Measurements from ENCODE around the gene PARVB. TPM values are rescaled to one million over a fixed set of nuclear protein-coding genes. Genes with fewer than 3 reads are reported as not detected.

Gene PARVB
- total and polyA plus RNA-seq, 12 donors: 46.7 to 201 (median 91.2) TPM

GRCh38 chr22:44097263-44098020, 73.3 kb downstream of the PARVB start:
- no peaks in the 10 kb centered on the region for H3K4me1 ChIP-seq
- intact Hi-C loops (cut with DNase I): loop anchor here in 1 of 10 donors (10.0 kb wide), 1 partner anchor 227 kb away; no protein-coding TSS in a partner anchor
- DNase-seq (no peak), ATAC-seq (peak in 1 of 8 donors; percentile 9)
- WGBS, 2 donors: 91 to 94% methylated on average over 23 of the region's 23 CpGs
- H3K27ac ChIP-seq: no peak overlapping the region
- no peak for TF ChIP-seq CTCF (IDR thresholded peaks at IDR 0.05)
- no peak overlapping the region for H3K4me3 ChIP-seq
- H3K9me3 ChIP-seq: no peaks in the 10 kb centered on the region
- no peaks in the 10 kb centered on the region for H3K27me3 ChIP-seq
- peaks cover 0 to 91% (median 18%) of the 10 kb centered on the region in 9 donors for H3K36me3 ChIP-seq

- intact Hi-C loops (cut with DNase I): loop anchor here in 1 of 10 donors (10.0 kb wide), 1 partner anchor 227 kb away; no protein-coding TSS in a partner anchor
- H3K4me3 ChIP-seq: no peak overlapping the region
- TF ChIP-seq CTCF (IDR thresholded peaks at IDR 0.05): no peak
- DNase-seq (no peak), ATAC-seq (no peak)
- H3K27me3 ChIP-seq: no peaks in the 10 kb centered on the region
- peaks cover 0 to 91% (median 18%) of the 10 kb centered on the region in 9 donors for H3K36me3 ChIP-seq
- H3K4me1 ChIP-seq: no peaks in the 10 kb centered on the region
- 87 to 97% methylated on average over 17 of the region's 17 CpGs for WGBS, 2 donors
- H3K27ac ChIP-seq: no peak overlapping the region
- no peaks in the 10 kb centered on the region for H3K9me3 ChIP-seq
These were observed 74.1 kb downstream of the PARVB start for GRCh38 chr22:44098021-44098739.

GRCh38 chr22:44098966-44099530, 74.9 kb downstream of the PARVB start:
- Histone ChIP-seq H3K27me3 (no peaks in the 10 kb centered on the region), H3K4me1 (no peaks in the 10 kb centered on the region), H3K27ac (no peak overlapping the region), H3K4me3 (no peak overlapping the region), H3K36me3 (peaks cover 0 to 89% (median 18%) of the 10 kb centered on the region in 9 donors), H3K9me3 (no peaks in the 10 kb centered on the region)
- DNase-seq (no peak), ATAC-seq (peak in 1 of 8 donors; percentile 18)
- 92 to 94% methylated on average over 15 of the region's 15 CpGs for WGBS, 2 donors
- intact Hi-C loops (cut with DNase I): loop anchor here in 1 of 10 donors (10.0 kb wide), 1 partner anchor 226 kb away; no protein-coding TSS in a partner anchor
- no peak for TF ChIP-seq CTCF (IDR thresholded peaks at IDR 0.05)

GRCh38 chr22:44099696-44100095, 75.6 kb downstream of the PARVB start:
- Histone ChIP-seq H3K9me3 (no peaks in the 10 kb centered on the region), H3K4me1 (no peaks in the 10 kb centered on the region), H3K36me3 (peaks cover 0 to 89% (median 15%) of the 10 kb centered on the region in 9 donors), H3K4me3 (no peak overlapping the region), H3K27me3 (no peaks in the 10 kb centered on the region), H3K27ac (no peak overlapping the region)
- no peak for TF ChIP-seq CTCF (IDR thresholded peaks at IDR 0.05)
- DNase-seq (no peak), ATAC-seq (no peak)
- intact Hi-C loops (cut with DNase I): loop anchor here in 1 of 10 donors (10.0 kb wide), 1 partner anchor 225 kb away; no protein-coding TSS in a partner anchor
- WGBS, 2 donors: 97% methylated on average over 13 of the region's 13 CpGs

Measured in heart right ventricle (tissue), 16 donors.